ENCODE data around the gene OTX1. TPM values are rescaled to one million over a fixed set of nuclear protein-coding genes. Genes with fewer than 3 reads are reported as not detected.
A peak's percentile ranks its signal among the peaks of the same experiment; 100 is the strongest.
"Not testable (repeated sequence)": the region's sequence is repeated elsewhere in the genome, so short reads cannot be mapped to it uniquely, and the experiment has no call there.

OTX1 gene
- 0.64 and 0.85 TPM in 2 replicates for total RNA-seq (2014; rRNA removed; shearing (Covaris generic))

DNA sequence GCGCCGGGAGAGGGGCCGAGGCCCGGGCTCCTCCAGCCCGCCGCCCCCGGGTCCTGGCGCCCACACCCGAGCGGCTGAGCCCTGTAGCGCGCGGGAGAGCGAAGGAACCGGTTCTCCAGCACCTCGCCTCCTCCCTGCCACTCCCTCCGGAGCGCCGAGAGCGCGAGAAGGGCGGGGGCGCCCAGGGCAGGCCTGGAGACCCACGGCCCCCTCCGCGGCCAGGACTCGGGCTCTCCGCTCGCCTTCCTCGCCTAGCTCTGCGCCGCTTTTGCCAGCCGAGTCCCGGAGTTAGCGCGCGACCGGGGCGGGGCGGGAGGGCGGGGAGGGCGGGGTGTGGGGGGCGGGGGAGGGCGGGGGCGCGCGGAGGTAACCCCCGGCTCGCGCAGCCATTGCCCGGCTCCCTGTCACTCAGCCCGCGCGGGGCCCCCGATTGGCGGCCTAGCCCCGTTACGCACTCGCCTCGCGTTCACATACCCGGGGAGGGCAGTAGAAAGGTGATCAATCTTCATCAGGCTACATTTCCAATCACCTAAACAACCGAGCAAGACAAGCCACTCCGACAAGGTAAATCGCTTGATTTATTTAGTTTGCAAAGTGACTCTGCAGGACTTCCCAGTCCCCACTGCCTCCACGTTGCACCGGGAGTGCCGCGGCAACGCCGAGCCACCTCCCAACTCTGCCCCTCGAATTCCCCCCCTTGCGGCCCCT lies at the start of gene OTX1:
Gene OTX1 (plus strand): TSS at position 497 of the 708 bp plus-strand sequence. CDS start 2,161 bp downstream, outside the sequence.
- DNase-seq (ENCODE audit: low spot score), result peak; percentile 42

GRCh38 chr2:63001576-63001975 lies 49.1 kb upstream of the OTX1 start:
- DNase-seq (ENCODE audit: low spot score), result no peak

DNA sequence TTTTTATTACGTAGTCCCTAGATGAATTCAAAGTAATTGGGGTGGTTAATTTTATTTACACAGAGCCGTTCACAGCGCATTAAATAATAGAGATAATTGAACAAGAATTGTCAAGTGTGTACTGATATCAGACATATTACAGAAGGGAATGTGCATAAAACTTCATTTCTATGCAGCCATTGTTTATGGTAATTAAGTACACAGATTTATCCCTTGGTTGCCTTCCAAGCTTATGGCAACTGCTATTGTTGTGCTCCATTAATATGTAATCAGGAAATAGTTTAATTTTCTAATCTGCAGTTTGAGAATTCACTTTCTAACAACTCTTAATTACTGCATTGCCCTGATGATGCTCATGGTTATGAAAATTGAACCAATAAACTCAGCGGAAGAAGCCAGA lies 47.3 kb upstream of the OTX1 start:
- no peak for DNase-seq (ENCODE audit: low spot score)

GRCh38 chr2:63007813-63008458 lies 42.7 kb upstream of the OTX1 start:
- DNase-seq (ENCODE audit: low spot score), result no peak

- no peak for DNase-seq (ENCODE audit: low spot score)
Observed at GRCh38 chr2:63008838-63009237, 41.8 kb upstream of the OTX1 start.

DNA sequence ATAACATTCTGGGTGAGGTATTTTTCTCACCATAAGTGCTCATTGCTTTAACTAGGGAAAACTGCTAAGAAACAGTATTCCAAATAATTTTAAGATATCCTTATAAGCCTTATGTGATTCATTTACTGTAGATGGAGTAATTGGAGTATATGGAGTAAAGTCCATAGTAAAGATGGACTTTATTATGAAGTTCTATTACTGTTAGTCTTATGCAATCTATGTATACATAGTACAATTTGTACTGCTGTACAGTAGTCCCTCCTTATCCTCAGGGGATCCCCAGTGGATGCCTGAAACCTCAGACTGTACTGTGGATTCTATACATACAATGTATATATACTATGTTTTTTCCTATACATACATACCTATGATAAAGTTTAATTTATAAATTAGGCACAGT lies 41.1 kb upstream of the OTX1 start:
- no peak for DNase-seq (ENCODE audit: low spot score)

DNA sequence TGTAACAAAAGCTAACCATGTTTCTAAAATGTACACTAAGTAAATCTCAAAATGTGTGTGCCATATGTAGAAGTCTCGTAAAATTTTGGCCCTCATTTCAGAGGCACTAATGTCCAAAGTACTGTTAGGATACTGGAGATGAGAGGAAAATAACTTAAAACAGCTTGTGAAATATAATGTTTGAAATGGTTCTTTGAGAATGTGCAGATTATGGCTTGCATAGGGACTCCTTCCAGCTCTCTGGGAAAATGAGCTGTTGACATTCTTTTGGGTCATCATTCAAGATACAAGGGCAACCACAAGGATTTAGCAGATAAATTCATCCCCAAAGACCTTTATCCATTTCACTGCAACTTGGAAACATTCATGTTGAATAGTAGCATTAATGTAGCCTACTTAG lies 38.1 kb upstream of the OTX1 start:
- no peak for DNase-seq (ENCODE audit: low spot score)

DNA sequence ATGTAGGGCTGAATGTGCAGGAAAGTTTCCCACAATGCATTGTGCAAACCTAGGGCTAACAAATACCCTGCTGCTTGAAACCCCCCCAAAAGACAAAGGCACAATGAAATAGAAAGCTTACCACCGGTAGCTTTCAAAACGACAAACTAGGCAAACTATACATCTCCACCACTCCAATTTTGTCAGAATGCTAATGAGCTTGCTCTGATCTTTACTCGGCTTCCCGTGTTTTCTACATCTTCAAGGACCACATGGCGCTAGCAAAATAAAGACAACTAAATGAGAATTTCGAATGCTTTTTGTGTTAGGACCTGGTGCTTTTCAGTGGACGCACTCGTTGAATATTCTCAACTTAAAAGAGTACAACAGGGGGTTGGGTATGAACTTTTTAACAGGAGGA lies 37.2 kb upstream of the OTX1 start:
- no peak for DNase-seq (ENCODE audit: low spot score)

DNA sequence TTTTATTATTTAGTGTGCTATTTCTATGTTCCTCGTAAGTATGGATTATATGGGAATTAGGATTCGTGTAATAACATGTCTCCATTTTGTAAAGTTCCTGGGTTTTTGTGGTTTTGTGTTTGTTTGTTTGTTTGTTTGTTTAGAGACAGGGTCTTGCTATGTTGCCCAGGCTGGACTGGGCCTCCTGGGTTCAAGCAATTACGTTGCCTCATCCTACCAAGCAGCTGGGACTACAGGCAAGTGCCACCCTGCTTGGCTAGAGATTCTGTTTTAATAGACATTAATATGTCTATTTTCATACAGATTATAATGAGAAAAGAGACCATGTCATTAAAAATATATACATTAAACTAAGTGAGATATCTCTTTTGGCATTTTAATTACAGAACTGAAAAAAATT lies 35.2 kb upstream of the OTX1 start:
- no peak for DNase-seq (ENCODE audit: low spot score)

- no peak for DNase-seq (ENCODE audit: low spot score)
Observed at GRCh38 chr2:63018439-63018838, 32.2 kb upstream of the OTX1 start.

- not testable (repeated sequence) for DNase-seq (ENCODE audit: low spot score)
Observed at GRCh38 chr2:63019686-63020085, 30.9 kb upstream of the OTX1 start.

DNA sequence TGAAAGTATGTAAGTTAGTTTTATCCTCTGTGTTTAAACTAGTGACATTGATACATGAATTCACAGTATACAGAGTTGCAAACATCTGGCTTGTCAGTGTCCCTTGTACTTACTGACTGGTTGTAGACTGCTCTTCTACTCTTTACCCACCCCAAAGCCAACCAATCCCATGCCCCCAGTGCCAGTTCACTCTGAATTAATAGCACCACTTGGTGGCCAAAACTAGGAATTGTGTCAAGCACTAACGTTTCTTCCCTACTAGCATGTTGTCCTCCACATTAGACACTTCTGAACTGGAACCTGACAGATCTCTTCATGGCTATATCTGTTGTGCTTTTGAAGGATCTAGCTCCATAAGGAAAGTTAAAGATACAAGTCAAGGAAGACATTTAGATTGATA lies 27.2 kb upstream of the OTX1 start:
- peak; percentile 23 for DNase-seq (ENCODE audit: low spot score)

- DNase-seq (ENCODE audit: low spot score), result no peak
Observed at GRCh38 chr2:63027220-63027619, 23.4 kb upstream of the OTX1 start.

DNA sequence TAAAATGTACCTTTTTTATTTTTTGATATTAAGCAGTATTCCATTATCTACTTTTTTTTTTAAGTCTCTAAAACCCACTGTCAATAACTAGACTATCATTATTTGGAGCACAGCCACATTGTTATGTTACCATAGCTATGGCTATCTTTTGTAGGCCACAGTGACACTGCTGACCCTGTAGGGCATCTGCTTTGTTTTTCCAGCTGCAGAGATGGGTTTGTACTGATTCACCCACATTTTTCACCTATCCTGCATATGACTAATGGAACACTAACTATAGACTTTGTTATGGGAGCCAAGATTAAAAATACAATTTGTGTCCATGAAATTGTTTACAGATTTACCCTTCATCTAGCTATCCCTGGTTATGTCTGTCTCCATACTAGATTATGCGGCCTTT lies 21.6 kb upstream of the OTX1 start:
- DNase-seq (ENCODE audit: low spot score), result no peak

- DNase-seq (ENCODE audit: low spot score), result no peak
Observed at GRCh38 chr2:63034526-63034925, 16.1 kb upstream of the OTX1 start.

DNA sequence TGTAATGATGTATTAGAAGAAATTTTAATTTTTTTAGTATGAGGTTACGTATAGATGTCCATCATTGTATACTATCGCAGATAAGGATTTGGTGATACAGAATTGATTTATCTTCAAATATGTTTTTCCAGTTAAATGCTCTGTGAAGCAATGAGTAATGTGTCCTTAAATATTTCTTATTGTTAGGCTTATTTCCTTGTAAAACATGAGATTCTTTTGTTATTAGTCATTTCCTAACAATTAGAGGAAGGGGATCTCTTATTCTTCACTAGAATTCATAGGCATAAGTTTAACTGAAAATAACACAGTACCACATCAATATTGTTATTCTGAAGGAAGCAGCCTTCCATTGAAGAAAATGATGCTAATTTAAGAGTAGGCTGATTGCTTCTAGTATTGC lies 15.5 kb upstream of the OTX1 start:
- no peak for DNase-seq (ENCODE audit: low spot score)

DNA sequence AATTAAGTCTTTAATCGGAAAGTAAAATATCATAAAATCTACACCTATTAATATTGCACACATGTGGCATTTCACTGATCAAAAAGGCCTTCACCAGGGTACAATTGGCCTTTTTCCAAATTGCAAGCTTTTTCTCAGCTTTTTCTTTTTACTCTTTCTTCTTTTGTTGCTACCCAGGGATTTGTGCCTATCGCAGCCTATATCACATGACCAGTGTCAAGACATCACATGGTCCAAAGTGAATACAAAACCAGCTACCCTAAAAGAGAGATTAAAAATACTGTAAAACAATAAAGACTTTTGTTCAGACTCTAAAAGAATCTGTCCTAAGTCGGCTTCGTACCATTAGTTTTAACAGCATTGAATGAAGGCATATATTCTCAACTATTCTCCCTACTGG lies 15.0 kb upstream of the OTX1 start:
- DNase-seq (ENCODE audit: low spot score), result no peak

GRCh38 chr2:63038034-63038433 lies 12.6 kb upstream of the OTX1 start:
- no peak for DNase-seq (ENCODE audit: low spot score)

DNA sequence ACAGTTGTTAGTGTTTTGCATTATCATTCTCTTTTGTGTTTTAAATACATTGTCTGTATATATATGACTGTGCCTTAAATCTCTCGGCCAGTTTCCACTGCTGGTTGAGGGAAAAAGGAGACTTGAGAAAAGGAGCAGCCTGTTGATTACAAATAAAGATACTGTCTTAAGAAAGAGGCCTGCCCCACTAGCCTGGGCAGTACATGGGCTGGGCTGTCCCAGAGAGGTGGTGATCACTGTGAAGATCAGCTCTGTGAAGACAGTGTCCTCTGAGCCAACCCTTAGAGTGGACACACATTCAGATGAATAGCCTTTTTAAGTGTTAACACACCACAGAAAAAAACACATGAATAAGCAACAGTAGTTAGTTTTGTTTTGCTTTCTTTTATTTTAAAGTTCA lies 10.0 kb upstream of the OTX1 start:
- no peak for DNase-seq (ENCODE audit: low spot score)

GRCh38 chr2:63041592-63041991 lies 9.0 kb upstream of the OTX1 start:
- DNase-seq (ENCODE audit: low spot score), result no peak

- DNase-seq (ENCODE audit: low spot score), result no peak
Observed at GRCh38 chr2:63044362-63045327, 6.0 kb upstream of the OTX1 start.

- no peak for DNase-seq (ENCODE audit: low spot score)
Observed at GRCh38 chr2:63046552-63046951, 4.1 kb upstream of the OTX1 start.

GRCh38 chr2:63046961-63047320 lies 3.7 kb upstream of the OTX1 start:
- DNase-seq (ENCODE audit: low spot score), result no peak

All from H4 (cell line).